ENCODE results near the gene NFKB1.
"Not testable (repeated sequence)": the region's sequence is repeated elsewhere in the genome, so short reads cannot be mapped to it uniquely, and the experiment has no call there.

NFKB1 gene

GRCh38 chr4:102566426-102566825 is 65.3 kb downstream of the NFKB1 start:
- H3K9ac ChIP-seq (ENCODE audit: low read length), result no peak overlapping the region
- no peak overlapping the region for H3K4me2 ChIP-seq (ENCODE audit: low read length)
- H3K9me3 ChIP-seq (ENCODE audit: insufficient read depth, low read length), result no peaks in the 10 kb centered on the region
- H3K27me3 ChIP-seq (ENCODE audit: low read depth, low read length), result no peaks in the 10 kb centered on the region
- peaks cover 52% of the 10 kb centered on the region for H4K20me1 ChIP-seq (ENCODE audit: insufficient read depth, low read length)
- TF ChIP-seq EZH2phosphoT487 (IDR thresholded peaks at IDR 0.05; ENCODE audit: low read depth) (no peak), CTCF (IDR thresholded peaks at IDR 0.05; ENCODE audit: low read depth, low read length) (no peak)
- peaks cover 43% of the 10 kb centered on the region for H3K4me1 ChIP-seq (ENCODE audit: low read length)
- H3K4me3 ChIP-seq (ENCODE audit: low read length), result no peak overlapping the region
- no peak overlapping the region for H3K27ac ChIP-seq (ENCODE audit: low read length)
- H3K79me2 ChIP-seq (ENCODE audit: low read length), result peaks cover 73% of the 10 kb centered on the region
- no peak overlapping the region for H2AFZ ChIP-seq (ENCODE audit: low read depth, low read length)
- peaks cover 59% of the 10 kb centered on the region for H3K36me3 ChIP-seq (replicated peaks; ENCODE audit: low read depth, low read length)

- no peak overlapping the region for H3K27ac ChIP-seq (ENCODE audit: low read length)
- H3K4me2 ChIP-seq (ENCODE audit: low read length), result no peak overlapping the region
- H4K20me1 ChIP-seq (ENCODE audit: insufficient read depth, low read length), result peaks cover 44% of the 10 kb centered on the region
- H3K79me2 ChIP-seq (ENCODE audit: low read length), result peaks cover 65% of the 10 kb centered on the region
- no peak for TF ChIP-seq CTCF (IDR thresholded peaks at IDR 0.05; ENCODE audit: low read depth, low read length)
- TF ChIP-seq EZH2phosphoT487 (IDR thresholded peaks at IDR 0.05; ENCODE audit: low read depth), result no peak
- H3K27me3 ChIP-seq (ENCODE audit: low read depth, low read length), result no peaks in the 10 kb centered on the region
- H3K4me3 ChIP-seq (ENCODE audit: low read length), result no peak overlapping the region
- H3K36me3 ChIP-seq (replicated peaks; ENCODE audit: low read depth, low read length), result peaks cover 51% of the 10 kb centered on the region
- H3K9ac ChIP-seq (ENCODE audit: low read length), result no peak overlapping the region
- no peaks in the 10 kb centered on the region for H3K9me3 ChIP-seq (ENCODE audit: insufficient read depth, low read length)
- H3K4me1 ChIP-seq (ENCODE audit: low read length), result peaks cover 33% of the 10 kb centered on the region
- H2AFZ ChIP-seq (ENCODE audit: low read depth, low read length), result no peak overlapping the region
These were observed 66.3 kb downstream of the NFKB1 start for GRCh38 chr4:102567427-102567826.

GRCh38 chr4:102569200-102569599 is 68.0 kb downstream of the NFKB1 start:
- Histone ChIP-seq H3K27ac (ENCODE audit: low read length) (no peak overlapping the region), H3K4me3 (ENCODE audit: low read length) (no peak overlapping the region), H4K20me1 (ENCODE audit: insufficient read depth, low read length) (peaks cover 40% of the 10 kb centered on the region)

GRCh38 chr4:102570211-102570610 is 69.1 kb downstream of the NFKB1 start:
- peaks cover 72% of the 10 kb centered on the region for H3K79me2 ChIP-seq (ENCODE audit: low read length)
- H2AFZ ChIP-seq (ENCODE audit: low read depth, low read length); H3K9ac ChIP-seq (ENCODE audit: low read length); H3K4me3 ChIP-seq (ENCODE audit: low read length); H3K4me2 ChIP-seq (ENCODE audit: low read length); H3K9me3 ChIP-seq (ENCODE audit: insufficient read depth, low read length); H3K27ac ChIP-seq (ENCODE audit: low read length); H3K27me3 ChIP-seq (ENCODE audit: low read depth, low read length): not testable (repeated sequence)
- H3K36me3 ChIP-seq (replicated peaks; ENCODE audit: low read depth, low read length), result peaks cover 57% of the 10 kb centered on the region
- H4K20me1 ChIP-seq (ENCODE audit: insufficient read depth, low read length), result peaks cover 40% of the 10 kb centered on the region
- H3K4me1 ChIP-seq (ENCODE audit: low read length), result peaks cover 18% of the 10 kb centered on the region

More at GRCh38 chr4:102569200-102569599, 68.0 kb downstream of the NFKB1 start:
- Histone ChIP-seq H3K36me3 (replicated peaks; ENCODE audit: low read depth, low read length) (peaks cover 57% of the 10 kb centered on the region), H3K4me1 (ENCODE audit: low read length) (peaks cover 25% of the 10 kb centered on the region), H3K27me3 (ENCODE audit: low read depth, low read length) (no peaks in the 10 kb centered on the region), H3K79me2 (ENCODE audit: low read length) (peaks cover 72% of the 10 kb centered on the region), H3K4me2 (ENCODE audit: low read length) (no peak overlapping the region), H3K9ac (ENCODE audit: low read length) (no peak overlapping the region), H3K9me3 (ENCODE audit: insufficient read depth, low read length) (no peaks in the 10 kb centered on the region), H2AFZ (ENCODE audit: low read depth, low read length) (no peak overlapping the region)
- no peak for TF ChIP-seq EZH2phosphoT487 (IDR thresholded peaks at IDR 0.05; ENCODE audit: low read depth)
- TF ChIP-seq CTCF (IDR thresholded peaks at IDR 0.05; ENCODE audit: low read depth, low read length), result no peak

GRCh38 chr4:102572452-102572851 is 71.3 kb downstream of the NFKB1 start:
- Histone ChIP-seq H3K4me3 (ENCODE audit: low read length) (no peak overlapping the region), H3K9me3 (ENCODE audit: insufficient read depth, low read length) (no peaks in the 10 kb centered on the region), H3K9ac (ENCODE audit: low read length) (no peak overlapping the region), H3K4me1 (ENCODE audit: low read length) (peaks cover 13% of the 10 kb centered on the region), H4K20me1 (ENCODE audit: insufficient read depth, low read length) (peaks cover 47% of the 10 kb centered on the region), H3K36me3 (replicated peaks; ENCODE audit: low read depth, low read length) (peaks cover 49% of the 10 kb centered on the region), H2AFZ (ENCODE audit: low read depth, low read length) (no peak overlapping the region), H3K27me3 (ENCODE audit: low read depth, low read length) (no peaks in the 10 kb centered on the region), H3K27ac (ENCODE audit: low read length) (no peak overlapping the region), H3K79me2 (ENCODE audit: low read length) (peaks cover 65% of the 10 kb centered on the region), H3K4me2 (ENCODE audit: low read length) (no peak overlapping the region)
- no peak for TF ChIP-seq EZH2phosphoT487 (IDR thresholded peaks at IDR 0.05; ENCODE audit: low read depth)
- no peak for TF ChIP-seq CTCF (IDR thresholded peaks at IDR 0.05; ENCODE audit: low read depth, low read length)
